Measurements from ENCODE around the gene CTPS1. TPM values are rescaled to one million over a fixed set of nuclear protein-coding genes. Genes with fewer than 3 reads are reported as not detected.

The CTPS1 gene
- total RNA-seq, 1 experiment from 2014 or later: 66.4 TPM

DNA sequence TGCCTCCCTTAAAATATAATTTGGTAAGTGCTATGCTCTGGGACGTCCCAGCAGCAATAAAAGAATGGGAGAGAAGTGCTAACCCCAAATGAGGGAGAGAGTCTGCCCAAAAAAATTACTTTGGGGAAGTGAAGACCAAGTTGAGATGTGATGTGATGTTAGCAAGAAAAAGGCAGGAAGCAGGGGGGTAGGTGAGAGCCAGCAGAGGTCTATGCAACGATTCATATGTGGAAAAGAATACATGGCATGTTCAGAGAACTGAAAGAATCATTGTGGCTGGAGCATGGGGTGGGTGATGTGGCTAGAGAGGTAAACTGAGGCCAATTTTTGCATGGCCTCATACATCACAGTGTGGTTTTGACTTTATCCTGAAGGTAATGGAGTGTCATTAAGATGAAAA lies 5.6 kb upstream of the CTPS1 start:
- Histone ChIP-seq H3K9ac (ENCODE audit: low read length) (no peak overlapping the region), H3K9me2 (ENCODE audit: insufficient read depth) (no peaks in the 10 kb centered on the region), H3K4me3 (replicated peaks in 1 of 2; ENCODE audit: low read depth in 1 of 2, low read length in 2 of 2) (no peak overlapping the region), H3K36me3 (ENCODE audit: control insufficient read depth in 1 of 2, insufficient read depth in 2 of 2, low read length in 2 of 2) (no peaks in the 10 kb centered on the region), H3K4me1 (ENCODE audit: control insufficient read depth in 1 of 2, insufficient read depth in 2 of 2, low read length in 2 of 2) (peaks cover 1 to 37% of the 10 kb centered on the region in 2 experiments; a peak in 3 of 4 replicates), H3K27me3 (ENCODE audit: insufficient read depth, low read length) (no peaks in the 10 kb centered on the region), H3K27ac (ENCODE audit: low read depth, low read length) (no peak overlapping the region), H4K20me1 (ENCODE audit: insufficient read depth) (no peaks in the 10 kb centered on the region), H2AFZ (ENCODE audit: low read depth, low read length, poor library complexity, severe bottlenecking) (no peak overlapping the region), H3K4me2 (ENCODE audit: low read length) (no peak overlapping the region), H3K79me2 (ENCODE audit: insufficient read depth, low read length) (no peaks in the 10 kb centered on the region), H3K9me3 (ENCODE audit: control insufficient read depth in 1 of 2, insufficient read depth in 1 of 2, low read depth in 1 of 2, low read length in 2 of 2) (no peaks in the 10 kb centered on the region)
- ChIA-PET CTCF (no interaction called here), POLR2A (no interaction called here), RAD21 (ENCODE audit: low non-redundant PET in 1 of 2, low total read pairs in 2 of 2, uncharacterized antibody in 2 of 2, unreplicated experiment in 2 of 2) (no interaction called here)
- ATAC-seq: no peak
- no peak for DNase-seq (ENCODE audit: low read depth, low spot score)
- intact Hi-C loops (cut with micrococcal nuclease): no loop called here
- TF ChIP-seq ZNF274 (IDR thresholded peaks at IDR 0.05; ENCODE audit: low read depth, low read length) (no peak), RAD21 (IDR thresholded peaks at IDR 0.05; ENCODE audit: low read depth) (no peak), CBX3 (IDR thresholded peaks at IDR 0.05; ENCODE audit: low read depth) (no peak), ATF3 (IDR thresholded peaks at IDR 0.05) (no peak), POLR2A (IDR thresholded peaks at IDR 0.05; ENCODE audit: borderline replicate concordance, extremely low read depth, insufficient read depth, insufficient read length) (no peak), EZH2 (IDR thresholded peaks at IDR 0.05) (no peak), EGR1 (IDR thresholded peaks at IDR 0.05; ENCODE audit: low read depth) (no peak), YY1 (IDR thresholded peaks at IDR 0.05; ENCODE audit: extremely low read depth, insufficient replicate concordance, low read depth, low read length) (no peak), SIN3A (IDR thresholded peaks at IDR 0.05; ENCODE audit: low read depth) (no peak), TCF7L2 (IDR thresholded peaks at IDR 0.05; ENCODE audit: borderline replicate concordance, extremely low read depth, insufficient read depth, insufficient read length) (no peak), FOSL1 (IDR thresholded peaks at IDR 0.05; ENCODE audit: low read depth) (no peak), SP1 (IDR thresholded peaks at IDR 0.05; ENCODE audit: low read depth) (no peak)
- no TSS peak for BruUV-seq (replicated peaks)

DNA sequence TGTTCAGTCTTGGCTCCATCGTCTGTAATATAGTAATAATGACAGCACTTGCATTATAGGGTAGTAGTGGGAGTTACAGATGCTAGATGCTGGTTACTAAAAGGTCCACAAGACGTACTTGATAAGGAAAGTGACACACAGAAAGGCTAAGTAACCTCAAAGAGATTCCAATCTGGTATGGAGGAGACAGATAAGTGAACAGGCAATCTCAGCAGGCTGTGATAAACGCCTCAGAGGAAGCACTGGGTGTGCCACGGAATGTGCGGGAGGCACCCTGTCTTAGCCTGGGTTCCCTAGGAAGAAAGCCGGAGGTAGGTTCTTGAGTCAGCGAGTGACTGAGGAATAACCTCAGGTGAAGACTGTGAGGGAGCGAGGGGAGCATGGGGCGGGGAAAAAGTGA lies 4.6 kb upstream of the CTPS1 start:
- H2AFZ ChIP-seq (ENCODE audit: low read depth, low read length, poor library complexity, severe bottlenecking): no peak overlapping the region
- H3K79me2 ChIP-seq (ENCODE audit: insufficient read depth, low read length): peaks cover under 1% of the 10 kb centered on the region; the same call in 1 of the 2 replicates
- H3K27ac ChIP-seq (ENCODE audit: low read depth, low read length): no peak overlapping the region
- H3K9ac ChIP-seq (ENCODE audit: low read length): no peak overlapping the region
- no TSS peak for BruUV-seq (replicated peaks)
- TF ChIP-seq SRF (IDR thresholded peaks at IDR 0.05; ENCODE audit: low read depth): no peak
- TF ChIP-seq RAD21 (IDR thresholded peaks at IDR 0.05; ENCODE audit: low read depth): no peak
- H3K9me2 ChIP-seq (ENCODE audit: insufficient read depth): no peaks in the 10 kb centered on the region
- ATAC-seq (no peak), DNase-seq (ENCODE audit: low read depth, low spot score) (no peak)
- H3K4me3 ChIP-seq (replicated peaks in 1 of 2; ENCODE audit: low read depth in 1 of 2, low read length in 2 of 2): no peak overlapping the region
- no peaks in the 10 kb centered on the region for H3K27me3 ChIP-seq (ENCODE audit: insufficient read depth, low read length)
- ChIA-PET CTCF (interaction anchor here (1.2 to 1.8 kb wide), 2 partner anchors 24 to 26 kb away, joined by 4 to 5 read pairs; no protein-coding TSS in a partner anchor), RAD21 (ENCODE audit: low non-redundant PET in 1 of 2, low total read pairs in 2 of 2, uncharacterized antibody in 2 of 2, unreplicated experiment in 2 of 2) (no interaction called here), POLR2A (no interaction called here)
- H3K36me3 ChIP-seq (ENCODE audit: control insufficient read depth in 1 of 2, insufficient read depth in 2 of 2, low read length in 2 of 2): no peaks in the 10 kb centered on the region
- no peak overlapping the region for H3K4me2 ChIP-seq (ENCODE audit: low read length)
- no peaks in the 10 kb centered on the region for H3K9me3 ChIP-seq (ENCODE audit: control insufficient read depth in 1 of 2, insufficient read depth in 1 of 2, low read depth in 1 of 2, low read length in 2 of 2)
- peaks cover 2 to 35% of the 10 kb centered on the region in 2 experiments; a peak in 3 of 4 replicates for H3K4me1 ChIP-seq (ENCODE audit: control insufficient read depth in 1 of 2, insufficient read depth in 2 of 2, low read length in 2 of 2)
- H4K20me1 ChIP-seq (ENCODE audit: insufficient read depth): no peaks in the 10 kb centered on the region
- intact Hi-C loops (cut with micrococcal nuclease): no loop called here
